Measurements from ENCODE around the gene KPNA5.
"Not testable (repeated sequence)": the region's sequence is repeated elsewhere in the genome, so short reads cannot be mapped to it uniquely, and the experiment has no call there.

Gene KPNA5

DNA sequence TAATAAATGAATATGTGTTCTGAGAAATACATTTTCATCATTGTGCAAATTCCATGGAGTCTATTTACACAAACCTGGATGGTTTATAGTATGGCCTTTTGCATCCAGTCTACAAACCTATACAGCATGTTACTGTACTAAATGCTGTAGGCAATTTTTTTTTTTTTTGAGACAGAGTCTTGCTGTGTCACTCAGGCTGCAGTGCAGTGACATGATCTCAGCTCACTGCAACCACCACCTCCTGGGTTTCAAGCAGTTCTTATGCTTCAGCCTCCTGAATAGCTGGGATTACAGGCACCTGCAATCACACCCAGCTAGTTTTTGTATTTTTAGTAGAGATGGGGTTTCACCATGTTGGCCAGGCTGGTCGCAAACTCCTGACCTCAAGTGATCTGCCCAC, 22.9 kb downstream of the KPNA5 start:
- DNase-seq (ENCODE audit: low read depth) = not testable (repeated sequence)

DNA sequence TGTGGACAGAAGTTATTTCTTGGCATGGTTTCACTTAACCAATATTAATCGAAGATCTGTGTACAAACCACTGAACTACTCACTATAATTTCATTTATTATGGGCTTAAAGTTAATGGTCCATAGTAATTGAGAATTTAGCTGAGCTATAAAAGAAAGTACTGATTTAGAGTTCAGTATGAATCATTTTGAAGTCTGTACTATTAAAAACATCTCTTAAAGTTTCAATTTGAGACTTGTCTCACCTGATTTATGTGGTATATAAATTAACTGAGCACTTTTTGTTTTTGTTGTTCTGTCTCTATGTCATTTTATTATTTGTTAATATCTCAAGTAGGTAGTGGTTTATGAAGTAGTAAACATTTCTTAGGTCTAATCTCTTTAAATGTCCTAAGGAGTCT, 24.9 kb downstream of the KPNA5 start:
- DNase-seq (ENCODE audit: low read depth) = no peak

DNA sequence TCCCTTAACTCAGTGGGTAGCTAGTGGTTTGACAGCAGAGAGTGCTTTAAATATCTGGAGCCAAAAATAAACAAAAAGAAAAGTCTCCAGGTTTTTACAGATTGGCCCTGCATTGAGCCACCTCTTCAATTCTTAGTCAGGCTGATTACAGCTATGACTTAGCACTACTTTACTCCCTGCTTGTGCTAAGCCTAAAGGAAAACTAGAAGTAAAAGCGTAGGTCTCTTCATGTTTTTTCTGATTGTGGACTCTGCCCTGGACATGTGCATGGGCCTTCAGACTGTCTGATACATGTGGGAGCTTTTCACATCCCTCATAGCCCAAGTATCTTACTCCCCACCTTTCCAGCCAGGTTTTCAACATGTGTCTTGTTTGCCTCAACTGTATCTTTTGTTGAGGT, 33.3 kb downstream of the KPNA5 start:
- DNase-seq (ENCODE audit: low read depth) = no peak

DNA sequence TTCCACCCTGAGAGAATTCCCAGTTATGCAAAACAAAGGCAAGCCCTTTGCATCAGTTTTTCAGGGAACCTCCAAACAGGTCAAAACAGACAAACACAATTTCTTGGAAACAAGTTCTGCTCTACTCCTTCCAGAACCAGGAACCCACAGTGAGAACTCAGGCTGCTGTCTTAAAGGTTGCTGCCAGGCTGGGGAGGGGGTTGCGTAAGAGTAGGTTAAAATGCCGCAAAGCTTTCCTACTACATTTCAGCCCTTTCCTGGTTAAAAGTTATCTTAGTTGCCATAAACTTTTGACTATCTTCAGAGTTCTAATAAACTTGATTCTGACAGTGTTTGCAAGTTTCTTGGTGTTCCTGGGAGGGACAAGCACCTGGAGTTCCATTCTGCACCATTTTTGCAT, 33.8 kb downstream of the KPNA5 start:
- DNase-seq (ENCODE audit: low read depth) = no peak

DNA sequence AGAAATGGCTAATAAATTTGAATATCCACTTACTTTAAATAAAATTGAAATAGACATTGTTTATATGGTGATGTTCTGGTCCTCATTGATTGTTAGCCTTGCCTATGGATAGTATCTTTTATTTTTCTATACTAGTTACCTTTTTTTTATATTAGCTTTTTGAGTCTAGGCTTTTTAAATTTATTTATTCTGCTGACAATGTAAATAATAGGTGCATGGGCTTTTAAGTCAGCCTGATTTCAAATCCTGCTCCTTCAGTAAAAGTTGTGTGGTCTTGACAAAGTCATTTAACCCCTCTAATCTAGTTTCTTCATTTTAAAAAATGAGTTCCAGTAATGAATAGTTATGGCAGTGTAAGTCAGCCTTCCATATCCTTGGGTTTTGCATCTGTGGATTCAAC, 45.9 kb downstream of the KPNA5 start:
- no peak for DNase-seq (ENCODE audit: low read depth)

DNA sequence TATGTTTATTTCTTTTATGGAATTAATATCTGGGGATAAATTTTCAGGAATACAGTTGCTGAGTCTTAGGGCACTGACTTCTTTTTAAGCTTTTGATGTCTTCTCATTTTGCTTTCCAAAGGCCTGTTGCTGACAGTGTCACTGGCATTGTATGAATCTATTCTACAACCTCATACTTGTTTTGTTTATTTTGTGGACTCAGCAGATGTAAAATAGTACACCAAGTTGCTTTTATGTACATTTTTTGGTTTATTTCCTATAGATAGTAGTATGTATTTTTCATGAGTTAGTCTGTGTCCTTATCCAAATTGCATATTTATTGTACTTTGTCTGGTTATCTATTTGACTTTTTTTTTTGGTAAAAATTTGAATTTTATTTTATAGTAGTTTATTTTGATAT, 49.5 kb downstream of the KPNA5 start:
- DNase-seq (ENCODE audit: low read depth) = no peak

DNA sequence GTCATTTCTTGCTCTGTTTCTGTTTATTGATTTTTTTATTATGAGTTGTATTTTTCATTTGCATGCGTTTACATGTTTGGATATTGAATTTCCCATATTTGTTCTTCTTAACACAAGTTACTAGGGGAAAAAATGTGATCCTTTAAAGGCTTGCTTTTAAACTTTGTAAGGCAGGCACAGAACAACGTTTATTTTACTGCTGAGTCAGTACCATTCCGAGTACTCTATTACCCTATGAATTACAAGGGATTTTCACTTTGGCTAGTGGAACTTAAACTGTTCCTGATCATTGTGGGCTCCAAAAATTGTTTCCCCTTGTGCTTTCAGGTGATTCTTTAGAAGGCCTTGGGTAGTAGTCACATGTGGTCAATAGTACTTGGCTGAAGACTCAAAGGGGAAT, 56.0 kb downstream of the KPNA5 start:
- no peak for DNase-seq (ENCODE audit: low read depth)

DNA sequence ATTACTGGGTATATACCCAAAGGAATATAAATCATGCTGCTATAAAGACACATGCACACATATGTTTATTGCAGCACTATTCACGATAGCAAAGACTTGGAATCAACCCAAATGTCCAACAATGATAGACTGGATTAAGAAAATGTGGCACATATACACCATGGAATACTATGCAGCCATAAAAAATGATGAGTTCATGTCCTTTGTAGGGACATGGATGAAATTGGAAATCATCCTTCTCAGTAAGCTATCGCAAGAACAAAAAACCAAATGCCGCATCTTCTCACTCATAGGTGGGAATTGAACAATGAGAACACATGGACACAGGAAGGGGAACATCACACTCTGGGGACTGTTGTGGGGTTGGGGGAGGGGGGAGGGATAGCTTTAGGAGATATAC, 59.5 kb downstream of the KPNA5 start:
- DNase-seq (ENCODE audit: low read depth) = not testable (repeated sequence)

DNA sequence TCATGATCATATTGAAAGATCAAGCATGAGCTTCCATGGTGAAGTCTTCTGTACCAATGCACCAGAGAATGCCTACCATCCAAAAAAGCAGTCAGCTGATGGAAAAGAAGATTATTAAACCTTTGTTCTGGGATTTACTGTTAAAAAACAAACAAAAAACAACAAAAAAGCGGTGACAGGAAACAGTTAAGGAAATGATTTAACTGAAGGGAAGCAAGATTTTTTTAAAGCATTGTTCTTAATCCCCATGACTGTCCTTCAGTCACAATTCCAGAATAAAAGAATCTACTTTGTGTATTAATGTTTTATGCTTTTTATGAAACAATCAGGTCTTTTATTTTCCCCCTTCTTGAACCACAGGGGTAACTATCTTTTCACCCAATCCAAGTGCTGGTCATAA, 60.6 kb downstream of the KPNA5 start:
- DNase-seq (ENCODE audit: low read depth) = no peak

DNA sequence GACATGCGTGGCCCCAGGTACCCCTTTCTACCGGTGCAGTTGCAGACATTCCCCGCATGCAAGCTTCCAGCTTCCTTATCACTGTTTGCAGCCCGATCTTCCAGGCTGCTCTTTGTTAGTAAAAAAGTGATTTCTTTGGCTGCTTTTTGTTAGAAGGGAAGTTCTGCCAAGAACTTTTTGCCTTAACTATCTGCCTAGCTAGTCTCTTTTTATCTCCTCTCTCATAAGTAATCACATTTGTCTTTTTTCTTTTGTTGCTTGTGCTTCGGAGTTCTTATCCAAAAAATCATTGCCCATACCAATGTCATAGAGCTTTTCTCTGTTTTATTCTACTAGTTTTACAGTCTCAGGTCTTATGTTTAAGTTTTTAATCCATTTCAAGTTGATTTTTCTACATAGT, 64.2 kb downstream of the KPNA5 start:
- DNase-seq (ENCODE audit: low read depth) = no peak

DNA sequence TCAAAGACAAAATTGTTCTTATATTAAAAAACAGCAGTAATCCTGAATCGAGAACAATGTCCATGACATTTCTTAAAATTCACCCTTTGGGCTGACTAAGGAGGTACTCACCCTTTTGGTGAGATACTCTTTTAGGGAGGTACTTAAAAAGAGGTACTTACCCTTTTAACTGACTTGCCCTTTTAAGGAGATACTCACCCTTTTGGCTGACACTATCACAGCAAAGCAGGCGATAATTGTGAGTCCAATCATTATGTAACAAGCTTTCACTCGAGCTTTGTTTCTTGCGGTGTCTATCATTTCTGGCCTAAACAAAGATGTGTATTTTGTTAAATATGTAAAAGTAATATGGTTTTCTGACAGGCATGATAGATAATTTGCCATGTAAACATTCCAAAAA, 80.8 kb downstream of the KPNA5 start:
- no peak for DNase-seq (ENCODE audit: low read depth)

DNA sequence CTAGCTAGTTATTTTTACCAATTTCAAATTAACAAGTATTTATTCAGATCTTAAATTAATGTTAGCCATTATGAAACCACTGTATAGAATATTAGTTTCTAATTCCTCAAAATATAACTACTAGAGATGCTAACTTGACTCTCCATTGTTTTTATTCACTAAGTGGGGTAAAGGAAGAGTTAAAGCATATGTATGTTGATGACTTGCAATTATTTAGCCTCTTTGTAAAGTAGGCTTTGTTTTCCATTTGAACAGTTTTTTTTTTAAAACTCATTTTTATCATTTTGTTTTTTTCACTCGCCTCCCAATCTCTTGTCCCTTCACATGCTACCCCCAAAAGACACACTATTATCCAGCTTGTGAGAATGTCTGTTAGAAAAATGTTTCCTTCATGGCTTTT, 81.2 kb downstream of the KPNA5 start:
- no peak for DNase-seq (ENCODE audit: low read depth)

DNA sequence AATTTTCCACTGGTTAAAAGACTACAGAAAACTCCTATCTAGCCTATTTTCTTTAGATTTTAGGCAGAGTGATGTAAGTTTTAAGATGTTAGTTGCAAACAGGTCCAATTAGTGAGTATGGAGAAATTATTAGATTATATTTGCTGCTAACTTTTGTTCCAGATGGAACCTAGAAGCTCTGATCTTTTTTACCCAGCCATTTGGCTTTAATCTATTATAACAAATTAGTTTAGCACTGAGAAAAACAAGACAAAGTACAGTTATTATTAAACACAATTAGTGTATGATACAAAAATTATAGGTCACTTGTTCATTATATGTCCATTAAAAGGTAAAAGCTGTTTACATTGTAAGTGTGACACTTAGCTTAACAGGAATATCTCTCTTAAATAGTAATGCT, 82.0 kb downstream of the KPNA5 start:
- DNase-seq (ENCODE audit: low read depth) = no peak

DNA sequence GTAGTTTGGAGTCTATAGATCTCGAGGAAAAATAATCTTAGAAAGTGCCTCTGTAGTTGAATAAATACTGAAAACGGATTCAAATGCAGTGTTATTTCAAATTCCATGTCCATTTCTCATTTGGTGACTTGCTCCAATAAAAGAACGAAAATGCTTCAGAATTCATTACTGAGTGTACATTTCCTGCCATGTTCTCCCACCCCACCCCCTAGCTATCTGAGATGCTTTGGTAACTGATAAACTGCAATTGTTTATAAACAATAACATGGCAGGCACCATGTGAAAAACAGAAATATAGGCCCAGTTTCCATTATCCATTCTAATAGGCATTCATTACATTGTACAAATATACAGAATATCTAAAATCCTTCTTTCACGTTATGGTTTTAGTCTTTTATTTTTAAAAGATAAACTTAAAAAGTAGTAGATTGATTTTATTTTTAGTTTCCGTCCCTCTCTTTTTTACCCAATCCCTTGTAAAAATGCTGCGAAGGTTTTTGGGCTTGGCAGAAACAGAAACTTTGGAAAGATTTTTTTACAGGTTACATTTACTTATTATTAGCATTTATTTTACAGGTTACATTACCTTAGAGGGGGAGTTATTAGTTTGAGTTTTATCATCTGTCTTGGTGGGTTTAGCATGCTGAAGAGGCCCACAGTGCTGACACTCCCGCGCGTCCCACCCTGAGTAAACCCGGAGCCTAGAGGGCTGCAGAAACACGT, 83.1 kb downstream of the KPNA5 start:
- no peak for DNase-seq (ENCODE audit: low read depth)

DNA sequence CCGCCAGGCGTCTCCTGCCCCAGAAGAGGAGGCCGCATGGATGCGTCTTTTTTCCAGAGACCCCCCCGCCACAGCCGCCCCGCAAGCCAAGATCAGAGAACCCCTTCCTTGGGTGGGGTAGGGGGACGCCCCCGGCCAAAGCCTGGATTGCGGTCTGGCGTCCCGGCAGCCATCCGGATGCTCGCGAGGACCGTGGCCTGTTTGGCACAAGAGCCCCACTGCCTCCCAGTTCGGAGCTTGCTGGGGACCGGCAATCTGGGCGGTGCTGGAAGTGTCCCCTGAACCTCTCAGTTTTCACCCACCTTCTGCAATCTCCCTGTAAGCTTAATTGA, 83.6 kb downstream of the KPNA5 start:
- no peak for DNase-seq (ENCODE audit: low read depth)

DNA sequence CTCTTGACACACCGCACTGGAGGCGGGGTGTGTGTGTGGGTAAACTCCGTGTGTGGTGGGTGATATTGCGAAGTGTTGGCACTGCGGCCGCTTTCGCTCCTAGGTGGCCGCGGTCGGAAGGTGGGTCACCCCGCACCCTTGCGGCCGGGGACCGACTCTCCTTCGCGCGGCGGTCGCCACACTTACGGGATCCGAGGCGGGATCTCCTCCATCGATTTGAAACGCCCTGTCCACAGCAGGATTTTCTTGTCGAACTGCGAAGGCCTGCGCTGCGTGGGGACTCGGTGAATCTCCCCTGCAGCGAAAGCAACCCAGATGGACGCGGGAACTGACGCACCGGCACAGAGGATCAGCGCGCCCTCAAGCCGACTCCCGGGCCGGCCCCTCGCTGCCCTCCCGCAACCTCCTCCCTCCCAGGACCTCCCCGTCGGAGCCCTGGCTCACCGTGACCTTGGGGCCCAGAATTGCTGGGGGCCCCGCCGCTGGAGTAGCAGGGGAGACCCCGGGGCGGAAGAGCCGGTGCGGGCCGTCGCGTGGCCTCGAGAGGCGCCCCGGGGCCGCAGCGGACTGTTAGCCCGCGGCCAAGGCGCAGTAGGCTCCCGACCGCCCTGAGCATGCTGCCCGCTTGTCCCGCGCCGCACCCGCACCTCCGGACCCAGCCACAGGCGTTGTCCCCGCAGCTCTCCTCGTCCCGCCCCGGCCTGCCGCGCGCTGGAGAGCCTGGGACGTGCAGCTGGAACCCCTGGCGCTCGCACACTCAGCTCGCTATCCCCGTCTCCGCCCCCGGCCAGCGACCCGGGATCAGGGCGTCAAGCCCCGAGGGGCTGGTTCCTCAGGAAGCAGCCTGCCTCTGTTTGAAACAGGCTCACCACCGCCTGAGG, 84.2 kb downstream of the KPNA5 start, which contains the start of gene FAM162B:
Gene FAM162B, minus strand, starts transcription at position 759 of the 881 bp plus-strand sequence. Its CDS starts 143 bp downstream, at position 616.
- DNase-seq (ENCODE audit: low read depth) = no peak

DNA sequence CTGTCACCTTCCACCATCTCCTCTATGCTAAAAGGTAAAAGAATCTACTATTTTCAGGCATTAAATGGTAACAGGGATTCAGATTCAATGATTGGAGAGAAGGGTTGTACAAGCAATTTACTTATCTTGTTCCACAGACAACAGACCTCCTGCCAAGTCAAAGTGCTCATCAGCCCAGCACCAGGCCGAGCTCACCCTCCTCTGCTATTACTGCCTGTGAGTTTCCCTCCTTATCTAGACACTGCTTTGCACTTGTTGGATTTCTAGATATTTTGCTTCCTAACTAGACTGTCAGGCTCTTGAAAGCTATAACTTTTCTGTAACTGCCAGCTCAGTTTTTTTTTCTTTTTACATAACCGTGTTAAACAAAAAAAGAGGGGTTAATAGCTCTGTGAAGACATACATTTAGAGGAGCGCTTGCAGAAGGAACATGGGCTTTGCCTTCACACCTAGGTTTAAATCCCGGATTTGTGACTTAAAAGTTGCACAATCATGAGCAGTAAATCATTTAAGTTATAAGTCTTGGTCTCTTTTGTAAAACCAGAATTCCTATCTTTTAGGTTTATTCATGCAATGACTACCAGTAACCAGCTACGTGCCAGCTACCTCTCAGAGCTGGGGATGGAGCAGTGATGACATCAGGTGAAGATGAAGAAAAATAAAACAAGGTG, 85.6 kb downstream of the KPNA5 start:
- no peak for DNase-seq (ENCODE audit: low read depth)

DNA sequence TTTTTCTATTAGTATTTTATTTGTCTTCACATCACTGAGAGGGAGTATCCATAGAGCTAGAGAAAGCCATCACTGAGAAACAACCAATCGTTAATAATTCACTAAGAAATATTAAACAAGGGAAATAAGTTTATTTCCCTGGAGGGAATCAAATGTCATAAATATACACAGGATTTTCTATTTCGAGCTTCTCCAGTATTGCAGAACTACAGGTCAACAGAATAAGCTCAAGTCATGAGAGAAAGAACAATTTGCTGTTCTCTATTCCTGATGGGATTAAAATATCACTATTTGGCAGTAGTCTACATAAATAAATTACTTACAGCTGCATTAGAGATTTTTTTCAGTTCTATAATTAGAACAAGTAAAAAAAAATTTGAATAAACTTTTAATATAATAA, 86.7 kb downstream of the KPNA5 start:
- DNase-seq (ENCODE audit: low read depth) = no peak

DNA sequence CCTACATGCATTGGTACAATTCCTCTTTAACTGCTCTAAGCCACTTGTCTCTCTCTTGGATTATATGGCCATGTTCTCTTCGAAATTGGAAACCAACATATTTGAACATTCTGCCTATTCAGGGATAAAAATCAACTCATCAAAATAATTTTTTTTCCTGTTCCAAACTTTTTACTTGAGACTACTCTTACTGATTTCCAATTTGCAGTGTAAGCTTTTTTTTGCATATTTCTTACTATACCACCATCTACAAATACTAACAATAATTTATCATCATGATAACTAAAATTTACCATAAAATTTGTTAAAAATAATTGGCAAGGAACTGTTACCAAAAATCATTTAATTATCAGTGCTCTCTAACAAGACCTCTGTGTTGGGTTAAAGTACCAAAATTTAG, 91.4 kb downstream of the KPNA5 start:
- no peak for DNase-seq (ENCODE audit: low read depth)

DNA sequence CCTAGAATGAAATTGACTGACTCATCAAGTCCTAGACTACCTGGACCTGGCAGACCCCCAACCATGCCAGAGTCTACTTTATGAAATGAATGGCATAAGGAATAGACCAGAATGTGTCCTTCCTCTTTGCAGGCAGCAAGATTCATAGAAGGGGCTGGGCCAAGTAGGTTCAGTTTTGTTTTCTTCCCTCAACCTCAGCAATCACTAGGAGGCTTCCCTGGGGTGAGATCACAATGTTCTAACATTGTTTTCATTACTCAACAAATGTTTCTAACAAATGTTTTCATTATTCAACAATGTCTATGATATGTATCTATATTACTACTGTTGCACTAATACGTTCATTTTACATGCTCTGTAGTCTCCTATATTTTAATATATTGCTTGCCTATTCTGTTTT, 92.9 kb downstream of the KPNA5 start:
- no peak for DNase-seq (ENCODE audit: low read depth)

DNA sequence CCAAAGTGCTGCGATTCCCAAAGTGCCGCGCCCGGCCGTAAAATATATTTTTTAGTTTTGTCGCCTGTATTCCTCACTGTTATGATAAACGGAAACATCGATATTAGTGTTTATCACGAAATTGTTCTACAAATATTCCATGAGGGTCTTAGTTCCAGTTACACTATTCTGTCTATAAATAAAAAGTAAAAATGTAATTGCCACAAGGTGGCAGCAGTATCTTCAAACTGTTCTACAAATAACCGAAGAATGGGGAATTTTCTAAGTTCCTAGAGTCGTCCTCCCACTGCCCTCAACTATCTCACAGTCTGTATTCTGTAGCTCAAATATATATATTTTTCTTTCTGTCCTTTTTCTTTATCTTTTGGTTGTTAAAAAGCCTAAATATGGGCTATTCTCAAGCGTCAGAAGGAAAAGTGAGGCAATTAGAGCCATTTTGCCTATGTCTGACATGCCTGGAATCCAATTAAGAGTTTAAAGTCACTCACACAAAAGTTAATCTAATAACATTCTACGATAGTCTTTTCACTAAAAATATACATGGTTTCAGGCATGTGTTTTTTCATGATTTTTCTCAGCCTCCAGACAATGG, 98.7 kb downstream of the KPNA5 start:
- DNase-seq (ENCODE audit: low read depth) = no peak

DNA sequence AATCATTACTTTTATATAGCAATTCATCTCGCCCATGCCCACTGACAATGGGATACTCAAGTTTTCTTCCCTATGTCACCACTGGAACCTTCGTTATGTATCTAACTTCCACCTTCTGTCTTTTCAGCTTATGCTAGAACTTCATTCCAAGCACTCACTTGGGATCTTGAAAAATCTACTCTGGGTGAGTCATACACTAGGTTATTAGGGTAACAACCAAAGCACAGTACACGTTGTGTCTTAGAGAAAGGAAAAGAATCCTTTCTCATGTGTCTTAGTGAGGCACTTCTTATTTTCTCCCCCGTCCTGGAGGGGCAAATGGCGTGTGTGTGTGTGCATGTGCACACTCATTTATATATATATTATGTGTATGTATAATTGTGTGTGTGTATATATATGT, 102.8 kb downstream of the KPNA5 start:
- DNase-seq (ENCODE audit: low read depth) = no peak

All from stimulated activated CD8-positive, alpha-beta memory T cell treated with anti-CD3 and anti-CD28 coated beads, Interleukin-12 subunit alpha, Interleukin-12 subunit beta, amount 100 ng/mL, for 1 hour (primary cell).